Stimulated activated CD8-positive, alpha-beta memory T cell treated with anti-CD3 and anti-CD28 coated beads, Interleukin-4, amount 100 ng/mL, for 1 hour (primary cell): Measurements from ENCODE around the gene VCP.

Source experiments
- DNase-seq, 2 donors: peaks; one replicate each; pipeline ENCODE4 v3.0.0-alpha.2; 2020; ENCODE audit warnings: low read depth in 2 of 2, low spot score in 1 of 2

Gene VCP

GRCh38 chr9:35072461-35073278 lies at the start of gene VCP:
Gene VCP, minus strand, starts transcription at chr9:35072625. Its CDS starts 272 bp downstream, at chr9:35072353.
- DNase-seq, result peak; percentile 89 to 93

GRCh38 chr9:35116898-35117551 lies 44.6 kb upstream of the VCP start:
- peak; percentile 67 to 71 for DNase-seq

GRCh38 chr9:35116539-35116897 lies 44.1 kb upstream of the VCP start:
- no peak for DNase-seq

DNA sequence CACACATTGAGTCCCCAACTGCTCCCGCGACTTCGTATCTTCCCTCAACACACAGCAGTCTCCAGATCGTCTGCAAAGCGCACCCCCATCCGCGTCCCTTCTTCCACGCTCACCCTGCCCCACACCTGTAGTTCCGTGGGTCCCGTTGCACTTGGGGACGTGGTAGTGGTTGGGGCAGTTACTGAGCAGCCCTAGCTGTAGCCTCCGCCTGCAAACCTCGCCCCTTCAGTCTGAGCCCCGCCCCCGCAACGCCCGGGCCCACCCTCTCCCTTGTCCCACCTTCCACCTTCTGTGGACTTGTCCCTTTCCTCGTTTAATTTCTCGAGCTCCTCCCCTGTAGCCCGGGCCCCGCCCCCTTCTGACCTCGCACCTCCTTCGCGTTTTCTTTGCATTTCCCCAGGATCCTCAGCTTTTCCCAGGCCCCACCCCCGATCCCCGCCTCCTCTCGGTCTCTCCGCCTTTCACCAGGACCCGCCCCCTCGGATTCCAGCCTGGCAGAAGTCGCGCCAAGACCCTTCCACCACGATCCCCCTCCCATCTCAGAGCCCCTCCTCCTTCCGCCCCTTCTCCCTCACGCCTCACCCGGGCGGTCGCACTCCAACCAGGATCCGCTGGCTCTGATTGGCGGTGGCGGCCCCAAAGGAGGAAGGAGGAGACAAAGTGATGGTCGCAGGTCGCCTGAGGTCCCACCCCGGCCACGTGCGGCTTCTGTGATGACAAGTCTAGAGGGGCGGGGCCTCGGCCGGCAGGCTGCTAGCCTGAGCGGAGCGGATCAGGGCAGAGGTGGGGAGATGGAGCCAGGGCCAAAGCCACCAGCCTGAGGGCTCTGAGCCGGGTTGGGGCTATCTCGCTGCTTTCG lies 43.5 kb upstream of the VCP start, which contains the start of gene ATOSB:
TSS of gene ATOSB (minus strand) at position 183 of the 859 bp plus-strand sequence. CDS start 7,588 bp downstream, outside the sequence.
- DNase-seq, result peak; percentile 79 to 85

DNA sequence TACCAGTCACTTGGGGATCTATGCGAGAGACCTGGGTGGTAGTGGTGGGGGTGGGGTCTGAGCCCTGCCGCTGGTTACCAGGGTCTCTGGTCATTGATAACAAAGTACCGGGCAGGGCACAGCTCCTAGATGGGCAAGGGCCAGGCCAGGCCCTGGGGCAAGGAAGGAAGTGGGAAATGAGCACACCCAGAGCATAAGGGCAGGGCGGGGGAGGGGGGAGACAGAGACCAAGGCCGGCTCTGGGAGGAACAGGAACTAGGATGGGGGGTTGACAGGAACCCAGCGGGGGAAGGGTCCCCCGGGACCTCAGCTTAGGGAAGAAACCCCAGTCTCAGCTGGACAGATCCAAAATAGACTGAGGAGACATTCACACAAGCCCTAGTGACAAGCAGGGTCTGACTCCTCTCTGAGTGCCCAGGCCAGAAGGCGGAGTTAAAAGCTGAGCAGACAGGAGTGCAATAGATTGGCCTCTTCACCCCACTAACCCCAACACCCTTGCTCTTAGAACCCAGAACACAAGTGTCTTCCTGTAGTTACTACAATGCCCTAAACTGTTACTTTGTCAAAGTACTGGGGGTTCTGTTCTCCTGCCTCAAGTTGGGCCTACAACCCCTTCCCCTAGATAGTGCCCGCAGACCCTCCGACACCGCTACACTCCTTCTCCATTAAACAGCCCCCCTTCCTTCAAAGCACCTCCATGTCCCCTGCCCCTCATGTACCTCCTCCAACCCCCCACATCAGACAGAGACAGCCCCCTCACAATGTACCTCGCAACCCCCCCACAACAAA lies 42.6 kb upstream of the VCP start:
- DNase-seq, result no peak

DNA sequence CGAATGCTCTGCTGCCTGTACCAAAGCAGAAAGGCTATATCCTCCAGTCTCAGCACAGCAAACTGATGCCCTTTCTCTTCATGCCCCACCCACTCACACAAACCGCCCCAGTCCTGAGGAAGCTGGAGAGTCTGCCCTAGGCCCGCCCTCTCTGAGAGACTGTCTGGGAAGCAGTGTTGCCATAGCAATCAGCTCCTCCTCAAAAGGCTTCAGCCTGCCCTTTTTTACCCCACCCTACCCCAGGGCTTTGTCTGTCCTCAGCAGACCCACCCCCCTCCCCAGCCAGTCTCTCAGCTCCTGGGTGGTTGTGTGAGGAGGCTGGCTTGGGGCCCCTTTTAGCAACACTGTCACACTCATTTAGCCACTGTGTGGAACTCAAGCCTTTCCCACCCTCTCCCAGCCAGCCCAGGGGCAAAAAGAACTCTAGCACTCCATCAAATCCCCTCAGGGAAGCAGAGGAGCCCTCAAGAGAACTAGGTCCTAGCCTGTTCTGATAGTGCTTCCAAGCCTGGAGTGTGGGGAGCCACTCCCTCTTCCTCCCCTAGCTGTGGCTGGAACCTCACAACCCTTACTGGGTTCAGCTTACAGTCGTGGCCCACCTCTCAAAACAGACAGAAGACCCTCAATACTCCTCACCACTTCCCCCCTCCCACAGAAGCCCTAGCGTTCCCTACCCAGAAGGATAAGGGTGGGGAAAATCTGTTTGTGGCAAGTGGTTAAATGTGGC lies 41.9 kb upstream of the VCP start:
- no peak for DNase-seq

DNA sequence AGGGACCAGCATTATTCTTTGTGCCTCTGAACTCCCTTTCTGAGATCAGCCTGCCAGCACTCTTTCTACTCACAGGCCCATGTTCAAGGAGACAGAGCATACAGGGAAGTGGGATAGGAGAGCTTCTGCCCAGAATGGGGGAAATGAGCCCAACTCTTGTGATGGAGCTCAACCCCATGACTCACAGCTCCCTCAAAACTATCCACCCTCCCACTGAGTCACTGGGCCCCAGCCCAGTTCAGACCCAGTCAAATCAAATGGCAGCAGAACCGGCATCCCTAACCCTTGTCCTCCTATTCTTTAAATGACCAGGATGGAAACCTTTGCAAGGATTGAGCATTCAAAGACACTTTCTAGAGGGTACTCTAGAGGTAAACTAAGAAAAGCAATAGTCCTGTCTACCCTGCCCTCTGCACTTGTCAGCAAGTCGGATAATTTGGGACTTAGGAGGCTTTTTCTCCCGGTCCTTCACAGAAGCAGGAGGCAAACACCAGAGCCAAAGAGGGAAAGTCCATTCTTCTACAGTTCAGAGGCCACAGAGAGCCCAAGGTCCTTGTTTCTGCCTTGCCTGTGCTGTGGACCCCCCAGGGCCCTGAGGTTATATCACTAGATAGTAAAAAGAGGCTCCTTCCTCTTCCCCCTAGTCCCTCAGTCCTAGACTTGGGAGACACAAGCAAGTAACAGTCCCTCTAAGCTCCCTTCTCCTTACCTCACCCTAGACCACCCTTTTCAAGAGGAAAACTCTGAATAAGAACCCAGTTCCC lies 40.0 kb upstream of the VCP start:
- DNase-seq, result no peak

GRCh38 chr9:35111001-35111933 lies 38.8 kb upstream of the VCP start:
- DNase-seq, result peak; percentile 88 to 92

DNA sequence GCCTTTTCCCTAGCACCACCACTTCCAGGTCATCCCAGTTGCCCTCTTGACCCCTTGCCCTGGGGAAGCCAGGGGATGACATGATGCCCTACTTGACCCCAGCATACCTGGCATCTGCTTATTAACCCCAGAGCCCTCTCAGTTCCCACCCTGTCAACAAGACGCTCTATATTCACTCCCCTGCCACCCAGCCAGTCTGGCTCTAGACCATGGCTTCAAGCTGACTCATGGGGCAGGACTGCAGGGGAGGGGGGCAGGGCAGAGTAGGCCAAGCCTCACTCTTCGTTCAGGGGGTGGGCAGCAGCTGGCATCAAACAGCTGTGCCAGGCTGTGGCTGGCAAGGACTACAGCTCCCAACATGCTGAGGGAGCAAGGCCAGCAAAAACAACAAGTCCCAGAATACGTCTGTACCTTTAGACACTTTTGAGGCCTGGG lies 37.9 kb upstream of the VCP start:
- no peak for DNase-seq

- no peak for DNase-seq
Observed at GRCh38 chr9:35108946-35109575, 36.6 kb upstream of the VCP start.

- DNase-seq, result no peak
Observed at GRCh38 chr9:35108461-35108860, 36.0 kb upstream of the VCP start.

DNA sequence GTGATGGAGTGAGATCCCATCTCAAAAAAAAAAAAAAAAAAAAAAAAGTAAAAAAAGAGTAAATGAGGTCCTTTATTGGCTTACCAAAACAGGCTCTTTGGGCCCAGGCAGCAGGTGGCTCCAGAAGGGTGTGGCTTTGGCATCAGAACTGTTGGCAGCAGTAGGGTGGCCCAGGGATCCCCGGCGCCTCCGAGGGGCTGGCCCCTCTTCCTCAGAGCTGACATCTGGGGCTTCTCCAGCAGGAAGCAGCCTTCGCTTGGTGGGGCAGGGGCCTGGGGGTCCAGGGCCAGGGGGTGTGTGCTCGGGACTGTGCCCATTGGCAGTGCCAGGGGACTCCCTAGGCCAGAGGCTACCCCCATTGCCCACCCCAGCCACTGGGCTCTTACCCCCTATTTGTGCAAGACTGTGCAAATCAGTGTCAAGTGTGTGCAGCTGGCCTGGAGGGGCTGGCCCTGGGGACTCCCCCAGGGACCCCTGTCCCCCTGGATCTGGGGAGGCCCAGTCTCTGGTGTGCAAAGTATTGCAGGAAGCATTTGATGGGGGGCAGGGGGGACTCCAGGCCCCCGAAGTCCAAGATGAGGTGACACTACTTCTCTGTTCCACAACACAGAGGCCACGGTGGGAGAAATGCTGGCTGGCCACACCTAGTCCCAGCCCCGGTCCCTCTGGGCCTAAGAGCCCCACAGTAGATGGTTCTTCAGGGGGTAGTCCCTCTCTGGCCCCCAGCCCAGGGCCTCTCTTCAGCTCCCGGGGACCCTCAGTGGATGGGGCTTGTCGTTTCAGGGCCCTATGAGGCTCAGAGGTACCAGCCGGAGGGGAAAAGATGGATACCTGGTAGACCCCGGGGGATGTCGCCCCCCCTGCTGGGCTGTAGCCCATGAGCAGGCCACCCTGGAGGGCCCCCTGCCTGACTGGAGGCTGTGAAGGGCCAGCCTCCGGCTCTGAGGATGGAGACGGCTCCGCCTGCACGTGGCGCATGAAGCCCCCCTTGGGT lies 35.2 kb upstream of the VCP start:
- DNase-seq, result no peak

DNA sequence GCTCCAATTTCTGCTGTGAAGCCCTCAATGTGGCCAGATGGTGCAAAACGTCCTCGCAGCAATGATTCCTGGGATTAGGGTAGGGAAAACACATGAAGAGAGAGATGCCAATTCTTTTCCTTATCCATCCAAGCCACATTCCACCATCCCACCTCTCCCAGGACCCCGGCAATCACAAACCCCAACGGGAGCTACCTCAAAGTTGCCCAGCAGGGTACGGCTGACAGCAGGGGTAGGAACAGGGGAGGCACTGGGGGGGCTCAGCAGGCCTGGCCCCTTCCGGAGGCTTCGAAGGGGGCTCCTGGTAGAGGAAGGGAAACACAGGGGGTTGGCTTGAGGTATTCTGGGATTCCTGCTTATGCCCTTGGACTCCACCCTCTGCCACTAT lies 33.9 kb upstream of the VCP start:
- no peak for DNase-seq

DNA sequence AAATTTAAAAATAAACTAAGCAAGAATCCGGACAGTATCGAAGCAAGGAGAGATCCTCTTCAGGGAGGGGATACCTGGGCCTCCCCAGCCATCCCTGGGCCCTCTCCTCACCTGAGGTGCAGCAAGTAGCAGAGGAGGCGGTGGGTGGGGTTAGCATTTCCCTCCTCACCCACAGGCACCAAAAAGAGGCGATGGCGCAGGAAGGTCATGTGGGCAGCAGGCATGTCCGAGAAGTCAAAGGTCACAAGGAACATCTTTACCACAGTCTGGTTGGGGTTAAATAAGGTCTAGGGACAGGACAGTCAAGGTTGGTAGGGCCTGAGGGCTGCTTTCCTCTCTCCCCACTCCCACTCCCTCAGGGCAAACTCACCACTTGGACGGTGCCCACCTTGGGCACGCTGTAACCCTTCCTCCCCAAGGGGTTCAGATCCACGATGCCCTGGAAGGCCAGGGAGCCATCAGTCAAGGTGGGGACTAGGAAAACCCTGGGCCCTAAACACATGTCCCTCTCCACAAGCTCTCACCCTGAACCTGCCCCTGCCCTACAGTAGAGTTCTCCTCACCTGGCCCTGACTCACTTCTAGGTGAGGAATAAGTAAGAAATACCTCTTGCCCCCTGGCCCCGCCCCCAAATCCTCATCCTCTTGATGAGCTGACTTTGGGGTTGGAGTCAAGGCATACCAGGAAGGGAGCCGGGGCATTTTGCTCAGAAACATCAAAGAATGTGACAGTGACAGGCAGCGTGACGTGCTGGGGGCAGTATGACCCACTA lies 33.3 kb upstream of the VCP start:
- DNase-seq, result no peak

DNA sequence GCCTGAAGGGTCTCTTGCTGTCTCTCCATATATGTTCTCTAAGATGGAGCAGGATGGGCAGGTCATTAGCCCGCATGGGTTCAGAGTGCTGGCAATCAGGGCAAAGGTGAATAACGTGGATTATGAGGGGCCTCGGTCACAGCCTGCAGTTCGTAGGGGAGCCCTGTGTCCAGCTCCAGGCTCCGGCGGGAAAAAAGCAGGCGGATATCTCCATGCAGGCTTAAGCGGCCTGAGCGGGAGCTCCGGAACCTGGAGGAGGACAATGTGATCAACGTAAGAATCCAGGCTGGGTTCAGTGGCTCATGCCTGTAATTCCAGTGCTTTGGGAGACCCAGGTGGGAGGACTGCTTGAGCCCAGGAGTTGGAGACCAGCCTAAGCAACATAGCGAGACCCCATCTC lies 32.7 kb upstream of the VCP start:
- no peak for DNase-seq

GRCh38 chr9:35104586-35104985 lies 32.2 kb upstream of the VCP start:
- DNase-seq, result no peak
